NCI-H2196 treated with DMSO at 0.1 percent for 48 hours (cell line): ENCODE results near the gene HINT3.
"Not testable (repeated sequence)": the region's sequence is repeated elsewhere in the genome, so short reads cannot be mapped to it uniquely, and the experiment has no call there.

Source experiments
- DNase-seq: peaks from one replicate; lab custom pipeline; 2025; ENCODE audit not compliant: unreplicated experiment; lab: John Stamatoyannopoulos, UW

The HINT3 gene

GRCh38 chr6:125939791-125940190 lies 16.8 kb upstream of the HINT3 start:
- no peak for DNase-seq

- no peak for DNase-seq
Measured at GRCh38 chr6:125940247-125941041, 16.1 kb upstream of the HINT3 start.

- DNase-seq: no peak
Measured at GRCh38 chr6:125942672-125943527, 13.7 kb upstream of the HINT3 start.

GRCh38 chr6:125943528-125944433 lies 12.8 kb upstream of the HINT3 start:
- DNase-seq: no peak

- peak; percentile 43 for DNase-seq
Measured at GRCh38 chr6:125944434-125944816, 12.1 kb upstream of the HINT3 start.

- no peak for DNase-seq
Measured at GRCh38 chr6:125944896-125945295, 11.7 kb upstream of the HINT3 start.

- no peak for DNase-seq
Measured at GRCh38 chr6:125945378-125946141, 11.0 kb upstream of the HINT3 start.

- DNase-seq: peak; percentile 18
Measured at GRCh38 chr6:125947615-125948014, 9.0 kb upstream of the HINT3 start.

- no peak for DNase-seq
Measured at GRCh38 chr6:125948455-125948854, 8.1 kb upstream of the HINT3 start.

GRCh38 chr6:125949069-125949468 lies 7.5 kb upstream of the HINT3 start:
- DNase-seq: no peak

GRCh38 chr6:125950293-125950692 lies 6.3 kb upstream of the HINT3 start:
- DNase-seq: no peak

- DNase-seq: not testable (repeated sequence)
Measured at GRCh38 chr6:125950716-125951115, 5.9 kb upstream of the HINT3 start.

- no peak for DNase-seq
Measured at GRCh38 chr6:125951323-125951722, 5.2 kb upstream of the HINT3 start.

- DNase-seq: no peak
Measured at GRCh38 chr6:125952764-125953501, 3.6 kb upstream of the HINT3 start.

- no peak for DNase-seq
Measured at GRCh38 chr6:125953502-125953875, 3.1 kb upstream of the HINT3 start.

- no peak for DNase-seq
Measured at GRCh38 chr6:125954735-125955339, 1.7 kb upstream of the HINT3 start.

GRCh38 chr6:125955973-125956372 lies 597 bp upstream of the HINT3 start:
- no peak for DNase-seq

GRCh38 chr6:125957391-125957693 lies 772 bp downstream of the HINT3 start:
- no peak for DNase-seq

GRCh38 chr6:125957845-125958244 lies 1.3 kb downstream of the HINT3 start:
- no peak for DNase-seq

- no peak for DNase-seq
Measured at GRCh38 chr6:125959041-125959440, 2.5 kb downstream of the HINT3 start.
